KMS-11 (cell line): Measurements from ENCODE around the gene GRM8.

Experiments
- H2AFZ ChIP-seq: fragments of 200-600 bp; sonication (generic); 2 replicates; pipeline ENCODE4 v1.6.1; 2016; ENCODE audit warnings: antibody characterized with exemption, mixed run types, low read depth
- H3K27ac ChIP-seq: fragments of 200-600 bp; sonication (generic); 2 replicates; pipeline ENCODE4 v1.6.1; 2016; ENCODE audit warnings: mild to moderate bottlenecking, mixed run types
- H3K27me3 ChIP-seq: fragments of 200-600 bp; sonication (generic); 2 replicates; pipeline ENCODE4 v1.6.1; 2017; ENCODE audit warnings: mild to moderate bottlenecking, low read depth, mixed run types, moderate library complexity; ENCODE audit not compliant: insufficient read depth
- H3K36me3 ChIP-seq: fragments of 200-600 bp; sonication (generic); 2 replicates; pipeline ENCODE4 v1.6.1; 2017; ENCODE audit warnings: mild to moderate bottlenecking, mixed run types; ENCODE audit not compliant: insufficient read depth
- H3K4me1 ChIP-seq: fragments of 200-600 bp; sonication (generic); 2 replicates; pipeline ENCODE4 v1.6.1; 2016; ENCODE audit warnings: mild to moderate bottlenecking, low read depth, mixed run types; ENCODE audit not compliant: poor library complexity, severe bottlenecking
- H3K4me2 ChIP-seq: fragments of 200-600 bp; sonication (generic); 2 replicates; pipeline ENCODE4 v1.7.0; 2016; ENCODE audit warnings: mild to moderate bottlenecking, mixed run types
- H3K4me3 ChIP-seq: fragments of 200-600 bp; sonication (generic); IDR thresholded peaks from 2 replicates; pipeline ENCODE4 v1.6.1; 2017; ENCODE audit warnings: low read depth, low read length, mixed read lengths; ENCODE audit not compliant: insufficient read depth
- H3K79me2 ChIP-seq: fragments of 200-600 bp; sonication (generic); 2 replicates; pipeline ENCODE4 v1.6.1; 2016; ENCODE audit warnings: low read depth, mixed run types; ENCODE audit not compliant: insufficient read depth
- H3K9ac ChIP-seq: fragments of 200-600 bp; sonication (generic); 2 replicates; pipeline ENCODE4 v1.6.1; 2016; ENCODE audit warnings: mild to moderate bottlenecking, mixed run types
- H4K20me1 ChIP-seq: fragments of 200-600 bp; sonication (generic); 2 replicates; pipeline ENCODE4 v1.6.1; 2016; ENCODE audit warnings: mild to moderate bottlenecking, mixed run types; ENCODE audit not compliant: insufficient read depth
- CTCF ChIP-seq: fragments of 200-600 bp; sonication (generic); conservative IDR thresholded peaks from 2 replicates; pipeline ENCODE4 v1.6.1; 2017; ENCODE audit warnings: low read depth, mild to moderate bottlenecking, antibody characterized with exemption, low read length, moderate library complexity, mixed read lengths

GRM8 gene

GRCh38 chr7:127245002-127245401 lies 7.7 kb downstream of the GRM8 start:
- no peak for TF ChIP-seq CTCF
- Histone ChIP-seq H3K27ac (no peak overlapping the region), H3K9ac (no peak overlapping the region), H3K4me2 (0 out of 2 replicates have a peak overlapping the region, but pooled peaks have one; percentile 24), H3K27me3 (no peaks in the 10 kb centered on the region), H3K36me3 (no peaks in the 10 kb centered on the region), H3K4me3 (no peak overlapping the region), H2AFZ (no peak overlapping the region), H4K20me1 (no peaks in the 10 kb centered on the region), H3K79me2 (no peaks in the 10 kb centered on the region), H3K4me1 (no peaks in the 10 kb centered on the region)

- Histone ChIP-seq H3K27me3 (no peaks in the 10 kb centered on the region), H3K4me3 (no peak overlapping the region), H3K79me2 (no peaks in the 10 kb centered on the region), H2AFZ (no peak overlapping the region), H3K4me1 (no peaks in the 10 kb centered on the region), H4K20me1 (no peaks in the 10 kb centered on the region), H3K27ac (no peak overlapping the region), H3K36me3 (no peaks in the 10 kb centered on the region), H3K9ac (no peak overlapping the region), H3K4me2 (no peak overlapping the region)
- no peak; the same call in 1 of the 2 replicates for TF ChIP-seq CTCF
These were observed 12.9 kb downstream of the GRM8 start for GRCh38 chr7:127239814-127240213.

- no peak overlapping the region for H3K9ac ChIP-seq
- H4K20me1 ChIP-seq: no peaks in the 10 kb centered on the region
- no peaks in the 10 kb centered on the region for H3K36me3 ChIP-seq
- H3K27me3 ChIP-seq: no peaks in the 10 kb centered on the region
- H2AFZ ChIP-seq: no peak overlapping the region
- TF ChIP-seq CTCF: no peak
- no peaks in the 10 kb centered on the region for H3K79me2 ChIP-seq
- no peak overlapping the region for H3K27ac ChIP-seq
- H3K4me1 ChIP-seq: no peaks in the 10 kb centered on the region
- H3K4me3 ChIP-seq: no peak overlapping the region
- no peak overlapping the region for H3K4me2 ChIP-seq
These were observed 19.1 kb downstream of the GRM8 start for GRCh38 chr7:127233630-127234029.

GRCh38 chr7:127231415-127231814 lies 21.3 kb downstream of the GRM8 start:
- no peak for TF ChIP-seq CTCF
- H3K9ac ChIP-seq: no peak overlapping the region
- no peaks in the 10 kb centered on the region for H3K36me3 ChIP-seq
- no peak overlapping the region for H3K4me3 ChIP-seq
- no peaks in the 10 kb centered on the region for H4K20me1 ChIP-seq
- no peaks in the 10 kb centered on the region for H3K79me2 ChIP-seq
- no peaks in the 10 kb centered on the region for H3K27me3 ChIP-seq
- H2AFZ ChIP-seq: no peak overlapping the region
- no peak overlapping the region for H3K4me2 ChIP-seq
- H3K4me1 ChIP-seq: no peaks in the 10 kb centered on the region
- H3K27ac ChIP-seq: no peak overlapping the region
